A673 (cell line): ENCODE results near the gene ZBTB20. TPM values are rescaled to one million over a fixed set of nuclear protein-coding genes. Genes with fewer than 3 reads are reported as not detected.

Experiments
- BruUV-seq: library from RNA; stranded (reverse); fragments of 400-500 nt; replicated peaks from 2 replicates; lab custom pipeline; 2021; lab: Mats Ljungman, UMichigan
- CTCF ChIA-PET: fragments of 300-600 bp; sonication (Branson Sonifier 250); formaldehyde crosslinking; loops from one replicate; lab custom pipeline; 2022; ENCODE audit warnings: antibody characterized with exemption; lab: Charles Lee
- POLR2A ChIA-PET: fragments of 300-600 bp; sonication (Branson Sonifier 250); formaldehyde crosslinking; loops from one replicate; lab custom pipeline; 2022; ENCODE audit warnings: antibody characterized with exemption; ENCODE audit not compliant: low non-redundant PET; lab: Charles Lee
- DNase-seq: peaks from one replicate; pipeline ENCODE4 v3.0.0-alpha.2; 2015; ENCODE audit warnings: low spot score
- H3K27ac ChIP-seq: fragments of 200-600 bp; sonication (generic); 2 replicates; pipeline ENCODE4 v1.5.1; 2016; ENCODE audit warnings: mixed run types, low read depth, mild to moderate bottlenecking, mixed read lengths, antibody characterized with exemption, low read length; ENCODE audit not compliant: poor library complexity, severe bottlenecking
- H3K27me3 ChIP-seq: fragments of 200-600 bp; sonication (generic); replicated peaks from 2 replicates; pipeline ENCODE4 v1.6.1; 2017; ENCODE audit warnings: mixed run types, low read depth, mild to moderate bottlenecking, mixed read lengths, antibody characterized with exemption, low read length; ENCODE audit not compliant: insufficient read depth, poor library complexity
- H3K36me3 ChIP-seq: fragments of 200-600 bp; sonication (generic); 2 replicates; pipeline ENCODE4 v1.6.1; 2016; ENCODE audit warnings: mixed run types, mild to moderate bottlenecking, mixed read lengths, antibody characterized with exemption, low read length; ENCODE audit not compliant: insufficient read depth, poor library complexity, severe bottlenecking
- H3K4me1 ChIP-seq: fragments of 200-600 bp; sonication (generic); 2 replicates; pipeline ENCODE4 v1.6.1; 2017; ENCODE audit warnings: mixed run types, mild to moderate bottlenecking, mixed read lengths, antibody characterized with exemption, low read length; ENCODE audit not compliant: insufficient read depth, poor library complexity, severe bottlenecking
- H3K4me3 ChIP-seq: fragments of 200-600 bp; sonication (generic); 2 replicates; pipeline ENCODE4 v1.5.1; 2016; ENCODE audit warnings: low read depth, mixed run types, mild to moderate bottlenecking, mixed read lengths, low read length; ENCODE audit not compliant: poor library complexity, severe bottlenecking
- H3K9me3 ChIP-seq: fragments of 200-600 bp; sonication (generic); 2 replicates; pipeline ENCODE4 v1.6.1; 2016; ENCODE audit warnings: mixed run types, low read depth, mild to moderate bottlenecking, mixed read lengths, antibody characterized with exemption, low read length; ENCODE audit not compliant: poor library complexity, severe bottlenecking
- EZH2 ChIP-seq: fragments of 200-600 bp; sonication (generic); IDR thresholded peaks from 2 replicates; pipeline ENCODE4 v1.6.1; 2017; ENCODE audit warnings: borderline replicate concordance, low read depth, mild to moderate bottlenecking, mixed read lengths, antibody characterized with exemption, low read length; ENCODE audit not compliant: poor library complexity, severe bottlenecking
- intact Hi-C: fragments of 100-400 bp; cut with micrococcal nuclease; formaldehyde crosslinking; loops from one replicate; pipeline ENCODE4 v1.10.0; 2022; ENCODE audit not compliant: unreplicated experiment
- total RNA-seq: library from RNA; stranded (reverse); gene quantifications from 2 replicates; pipeline ENCODE4 v1.2.3, GENCODE V29; 2021
- TF ChIP-seq, protein P1 (sequence below): fragments of 300-800, 200-600 bp; sonication (generic); conservative IDR thresholded peaks from 2 replicates; pipeline ENCODE4 v1.5.1; 2017; ENCODE audit warnings: low read depth, mild to moderate bottlenecking, antibody characterized with exemption, low read length, moderate library complexity, mixed read lengths

Gene ZBTB20
- total RNA-seq, 1 experiment from 2014 or later = 13.5 TPM

DNA sequence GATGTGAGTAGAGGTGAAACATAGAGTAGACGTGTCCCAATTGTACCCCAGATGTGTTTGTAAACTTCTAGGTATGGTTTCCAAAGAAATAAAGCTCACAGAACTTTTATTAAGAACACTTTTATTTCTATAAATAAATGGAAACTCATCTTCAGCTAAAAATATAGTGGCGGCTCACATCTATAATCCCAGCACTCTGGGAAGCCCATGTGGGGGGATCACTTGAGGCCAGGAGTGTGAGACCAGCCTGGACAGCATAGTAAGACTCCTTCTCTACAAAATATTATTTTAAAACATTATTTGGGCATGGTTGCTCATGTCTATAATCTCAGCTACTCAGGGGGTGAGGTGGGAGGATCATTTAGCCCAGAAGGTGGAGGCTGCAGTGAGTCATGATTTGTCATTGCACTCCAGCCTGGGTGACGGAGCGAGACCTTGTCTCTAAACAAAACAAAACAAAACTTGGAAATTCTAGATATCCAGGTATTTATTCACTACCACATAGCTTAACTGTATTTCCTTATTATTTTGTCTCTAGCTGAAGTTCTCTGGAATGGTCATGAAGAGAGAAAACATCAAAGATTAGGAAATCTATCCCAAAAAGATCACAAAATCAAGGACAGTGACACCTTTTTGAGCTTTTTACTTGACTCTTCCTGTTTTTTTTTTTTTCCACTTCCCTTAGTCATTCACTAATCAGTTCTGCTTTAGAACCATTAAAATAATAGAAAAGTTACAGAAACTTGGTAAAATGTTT, 595.1 kb downstream of the ZBTB20 start:
- TF ChIP-seq EZH2 = no peak
- TF ChIP-seq, protein P1, sequence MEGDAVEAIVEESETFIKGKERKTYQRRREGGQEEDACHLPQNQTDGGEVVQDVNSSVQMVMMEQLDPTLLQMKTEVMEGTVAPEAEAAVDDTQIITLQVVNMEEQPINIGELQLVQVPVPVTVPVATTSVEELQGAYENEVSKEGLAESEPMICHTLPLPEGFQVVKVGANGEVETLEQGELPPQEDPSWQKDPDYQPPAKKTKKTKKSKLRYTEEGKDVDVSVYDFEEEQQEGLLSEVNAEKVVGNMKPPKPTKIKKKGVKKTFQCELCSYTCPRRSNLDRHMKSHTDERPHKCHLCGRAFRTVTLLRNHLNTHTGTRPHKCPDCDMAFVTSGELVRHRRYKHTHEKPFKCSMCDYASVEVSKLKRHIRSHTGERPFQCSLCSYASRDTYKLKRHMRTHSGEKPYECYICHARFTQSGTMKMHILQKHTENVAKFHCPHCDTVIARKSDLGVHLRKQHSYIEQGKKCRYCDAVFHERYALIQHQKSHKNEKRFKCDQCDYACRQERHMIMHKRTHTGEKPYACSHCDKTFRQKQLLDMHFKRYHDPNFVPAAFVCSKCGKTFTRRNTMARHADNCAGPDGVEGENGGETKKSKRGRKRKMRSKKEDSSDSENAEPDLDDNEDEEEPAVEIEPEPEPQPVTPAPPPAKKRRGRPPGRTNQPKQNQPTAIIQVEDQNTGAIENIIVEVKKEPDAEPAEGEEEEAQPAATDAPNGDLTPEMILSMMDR = no peak
- BruUV-seq = no TSS peak
- ChIA-PET POLR2A (no interaction called here), CTCF (no interaction called here)
- Histone ChIP-seq H3K27me3 (no peaks in the 10 kb centered on the region), H3K9me3 (no peaks in the 10 kb centered on the region), H3K36me3 (no peaks in the 10 kb centered on the region), H3K4me3 (no peak overlapping the region), H3K4me1 (no peaks in the 10 kb centered on the region), H3K27ac (no peak overlapping the region)
- peak; percentile 17 for DNase-seq
- intact Hi-C loops = no loop called here

DNA sequence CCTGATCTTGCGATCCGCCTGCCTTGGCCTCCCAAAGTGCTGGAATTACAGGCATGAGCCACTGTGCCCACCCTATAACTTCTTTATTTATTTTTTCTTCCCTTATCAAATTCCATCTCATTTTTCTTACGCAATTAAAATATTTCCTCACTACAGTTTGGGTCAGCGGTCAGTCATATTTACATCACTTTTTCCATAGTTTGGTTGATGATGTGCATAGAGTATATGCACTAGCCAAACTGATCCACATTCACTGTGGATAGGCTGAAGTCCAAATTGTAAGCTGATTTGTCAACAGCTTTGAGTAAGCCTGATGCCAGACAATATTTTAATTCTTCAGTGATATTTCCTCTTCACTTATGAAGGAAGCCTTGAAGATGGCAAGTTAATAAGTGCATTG, 596.9 kb downstream of the ZBTB20 start:
- POLR2A ChIA-PET = no interaction called here
- CTCF ChIA-PET = no interaction called here

DNA sequence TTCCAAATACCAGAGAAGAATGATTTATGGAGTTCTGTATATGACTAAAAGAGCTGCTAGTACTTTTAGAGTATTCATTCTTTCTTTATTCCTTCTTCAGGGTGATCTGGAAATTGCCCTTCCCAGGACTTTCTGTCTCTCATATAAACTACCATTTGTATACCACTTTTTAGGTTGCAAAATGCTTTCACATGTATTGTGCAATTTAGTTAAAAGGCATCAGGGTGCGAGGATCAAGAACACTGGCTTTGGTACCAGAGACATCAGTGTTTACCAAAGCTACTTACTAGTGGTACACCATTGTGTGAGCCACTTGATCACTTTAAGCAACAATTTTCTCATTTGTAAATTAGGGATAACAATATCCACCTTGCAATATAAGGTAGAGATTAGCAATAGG, 601.9 kb downstream of the ZBTB20 start:
- TF ChIP-seq, protein P1 = no peak
- no peak for TF ChIP-seq EZH2
- Histone ChIP-seq H3K4me3 (no peak overlapping the region), H3K9me3 (no peaks in the 10 kb centered on the region), H3K27ac (no peak overlapping the region), H3K4me1 (no peaks in the 10 kb centered on the region), H3K36me3 (no peaks in the 10 kb centered on the region), H3K27me3 (no peaks in the 10 kb centered on the region)
- intact Hi-C loops = no loop called here
- CTCF ChIA-PET = no interaction called here
- no TSS peak for BruUV-seq
- no peak for DNase-seq
- POLR2A ChIA-PET = interaction anchor here (0.6 kb wide), 1 partner anchor 91 kb away, joined by 5 read pairs; no protein-coding TSS in a partner anchor

More for the DNA sequence above, 596.9 kb downstream of the ZBTB20 start:
- TF ChIP-seq EZH2 = no peak
- TF ChIP-seq, protein P1 = no peak
- H3K27me3 ChIP-seq = no peaks in the 10 kb centered on the region
- no peaks in the 10 kb centered on the region for H3K9me3 ChIP-seq
- no peak overlapping the region for H3K4me3 ChIP-seq
- no peak overlapping the region for H3K27ac ChIP-seq
- intact Hi-C loops = no loop called here
- no peaks in the 10 kb centered on the region for H3K4me1 ChIP-seq
- DNase-seq = no peak
- BruUV-seq = no TSS peak
- H3K36me3 ChIP-seq = no peaks in the 10 kb centered on the region
